ENCODE measurements around the gene TOMM34.

DNA sequence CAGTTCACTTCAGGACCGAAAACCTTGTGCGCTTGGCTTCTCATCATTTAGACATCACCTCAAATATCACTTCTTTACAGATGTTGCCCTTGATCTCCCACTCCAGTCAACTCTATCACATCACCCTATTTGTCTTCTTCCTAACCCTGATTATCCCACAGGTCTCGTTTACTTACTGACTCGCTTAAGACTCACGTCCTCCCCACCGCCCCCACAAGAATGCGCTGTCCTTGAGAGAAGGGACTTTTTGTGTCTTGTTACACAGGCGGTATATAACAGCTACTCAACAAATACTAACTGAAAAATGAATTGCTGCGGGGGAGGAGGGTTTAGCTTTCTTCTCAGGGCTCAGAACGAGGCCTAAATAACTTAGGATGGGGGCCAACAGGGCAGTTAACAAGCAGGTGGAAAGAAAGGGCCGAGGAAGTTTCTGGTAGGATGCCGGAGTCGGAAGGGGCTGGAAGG is 527 bp downstream of the TOMM34 start:
- TF ChIP-seq, protein P1, sequence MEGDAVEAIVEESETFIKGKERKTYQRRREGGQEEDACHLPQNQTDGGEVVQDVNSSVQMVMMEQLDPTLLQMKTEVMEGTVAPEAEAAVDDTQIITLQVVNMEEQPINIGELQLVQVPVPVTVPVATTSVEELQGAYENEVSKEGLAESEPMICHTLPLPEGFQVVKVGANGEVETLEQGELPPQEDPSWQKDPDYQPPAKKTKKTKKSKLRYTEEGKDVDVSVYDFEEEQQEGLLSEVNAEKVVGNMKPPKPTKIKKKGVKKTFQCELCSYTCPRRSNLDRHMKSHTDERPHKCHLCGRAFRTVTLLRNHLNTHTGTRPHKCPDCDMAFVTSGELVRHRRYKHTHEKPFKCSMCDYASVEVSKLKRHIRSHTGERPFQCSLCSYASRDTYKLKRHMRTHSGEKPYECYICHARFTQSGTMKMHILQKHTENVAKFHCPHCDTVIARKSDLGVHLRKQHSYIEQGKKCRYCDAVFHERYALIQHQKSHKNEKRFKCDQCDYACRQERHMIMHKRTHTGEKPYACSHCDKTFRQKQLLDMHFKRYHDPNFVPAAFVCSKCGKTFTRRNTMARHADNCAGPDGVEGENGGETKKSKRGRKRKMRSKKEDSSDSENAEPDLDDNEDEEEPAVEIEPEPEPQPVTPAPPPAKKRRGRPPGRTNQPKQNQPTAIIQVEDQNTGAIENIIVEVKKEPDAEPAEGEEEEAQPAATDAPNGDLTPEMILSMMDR (IDR thresholded peaks at IDR 0.05) = no peak
- TF ChIP-seq POLR2A (IDR thresholded peaks at IDR 0.05) = no peak

Data from upper lobe of left lung (tissue), 4 donors.